Lung (tissue), 12 donors: Measurements from ENCODE around the gene REG3A. TPM values are rescaled to one million over a fixed set of nuclear protein-coding genes. Genes with fewer than 3 reads are reported as not detected.

Source experiments
- ATAC-seq: fragments of 200-7000 bp; cut with Tn5 transposase; one replicate; pipeline ENCODE4 v1.9.1; 2020; ENCODE audit warnings: moderate number of reproducible peaks; ENCODE audit not compliant: insufficient read depth, low FRiP score
- DNase-seq, 3 donors: peaks; one replicate each; pipeline ENCODE4 v3.0.0-alpha.2; 2013 to 2017
- H3K27ac ChIP-seq, 2 donors: one replicate each; pipeline ENCODE4 v1.5.1; 2013; ENCODE audit warnings: mild to moderate bottlenecking in 2 of 2, moderate library complexity in 2 of 2, control low read depth in 1 of 2, inconsistent platforms in 1 of 2, low read depth in 1 of 2, low read length in 1 of 2
- H3K27me3 ChIP-seq, 3 donors: one replicate each; pipeline ENCODE4 v1.5.1; 2013; ENCODE audit warnings: low read length in 2 of 3; ENCODE audit not compliant: control insufficient read depth in 3 of 3, insufficient read depth in 3 of 3
- H3K36me3 ChIP-seq, 4 donors: one replicate each; pipeline ENCODE4 v1.5.1; 2013; ENCODE audit warnings: low read length in 4 of 4, mild to moderate bottlenecking in 1 of 4, moderate library complexity in 1 of 4; ENCODE audit not compliant: control insufficient read depth in 4 of 4, insufficient read depth in 4 of 4
- H3K4me1 ChIP-seq, 5 donors: one replicate each; pipeline ENCODE4 v1.5.1; 2013; ENCODE audit warnings: low read length in 5 of 5, mild to moderate bottlenecking in 2 of 5, moderate library complexity in 1 of 5; ENCODE audit not compliant: control insufficient read depth in 5 of 5, insufficient read depth in 5 of 5
- H3K4me3 ChIP-seq: one replicate; pipeline ENCODE4 v1.5.1; 2013; ENCODE audit warnings: mild to moderate bottlenecking, control low read depth, moderate library complexity
- H3K9ac ChIP-seq, 2 donors: one replicate each; pipeline ENCODE4 v1.5.1; 2013; ENCODE audit warnings: low read length in 2 of 2, control low read depth in 1 of 2; ENCODE audit not compliant: insufficient read depth in 1 of 2
- H3K9me3 ChIP-seq, 4 donors: one replicate each; pipeline ENCODE4 v1.5.1; 2013; ENCODE audit warnings: low read length in 3 of 4, mild to moderate bottlenecking in 1 of 4, moderate library complexity in 1 of 4; ENCODE audit not compliant: control insufficient read depth in 4 of 4, insufficient read depth in 3 of 4
- CTCF ChIP-seq: IDR thresholded peaks from 2 replicates; pipeline ENCODE4 v1.5.1; 2012; ENCODE audit warnings: mild to moderate bottlenecking; ENCODE audit errors: control extremely low read depth, extremely low read depth
- WGBS, 2 donors: extraction: QIAGEN DNeasy Blood & Tissue Kit; methylation state at CpG; one replicate each; pipeline ENCODE4 v1.1.7; 2013; 5-methylcytosine and 5-hydroxymethylcytosine counted together
- polyA plus RNA-seq, 2 donors: library from polyadenylated mRNA; stranded (reverse); fragments of 200-250 nt; gene quantifications; one replicate each; pipeline ENCODE4 v1.2.1, GENCODE V29; 2013
- total RNA-seq, 2 donors: library from RNA; depleted of rRNA in 1 of 2; stranded (reverse); fragments of >200 nt in 1 of 2; gene quantifications; one replicate each; pipeline ENCODE4 v1.2.1, GENCODE V29; 2014 to 2021
- donor health status: control.
- donor health status: control.
- donor health status: Bipolar disorder and iron deficiency.
- donor health status: healthy.
- donor health status: DM: yes; HTN: yes; CAD: no.

Gene REG3A
- total and polyA plus RNA-seq, 4 donors, result 0.96 TPM; not detected in 3

GRCh38 chr2:79138385-79138784 is 21.2 kb downstream of the REG3A start:
- Histone ChIP-seq H3K27ac (no peak overlapping the region), H3K9ac (no peak overlapping the region), H3K27me3 (no peaks in the 10 kb centered on the region), H3K4me1 (no peaks in the 10 kb centered on the region), H3K36me3 (no peaks in the 10 kb centered on the region), H3K9me3 (peaks cover 0 to 2% (median 0%) of the 10 kb centered on the region in 4 donors), H3K4me3 (no peak overlapping the region)
- ATAC-seq (no peak), DNase-seq (no peak)
- no peak for TF ChIP-seq CTCF
- 87 to 91% methylated on average over 3 of the region's 3 CpGs for WGBS, 2 donors

- H3K4me3 ChIP-seq, result no peak overlapping the region
- no peak overlapping the region for H3K9ac ChIP-seq
- no peak for TF ChIP-seq CTCF
- WGBS, 2 donors, result 84 to 86% methylated on average over 4 of the region's 4 CpGs
- ATAC-seq (no peak), DNase-seq (no peak)
- peaks cover 0 to 1% (median 0%) of the 10 kb centered on the region in 4 donors for H3K9me3 ChIP-seq
- H3K27me3 ChIP-seq, result no peaks in the 10 kb centered on the region
- no peaks in the 10 kb centered on the region for H3K36me3 ChIP-seq
- H3K27ac ChIP-seq, result no peak overlapping the region
- no peaks in the 10 kb centered on the region for H3K4me1 ChIP-seq
Observed at GRCh38 chr2:79131687-79132086, 27.9 kb downstream of the REG3A start.

DNA sequence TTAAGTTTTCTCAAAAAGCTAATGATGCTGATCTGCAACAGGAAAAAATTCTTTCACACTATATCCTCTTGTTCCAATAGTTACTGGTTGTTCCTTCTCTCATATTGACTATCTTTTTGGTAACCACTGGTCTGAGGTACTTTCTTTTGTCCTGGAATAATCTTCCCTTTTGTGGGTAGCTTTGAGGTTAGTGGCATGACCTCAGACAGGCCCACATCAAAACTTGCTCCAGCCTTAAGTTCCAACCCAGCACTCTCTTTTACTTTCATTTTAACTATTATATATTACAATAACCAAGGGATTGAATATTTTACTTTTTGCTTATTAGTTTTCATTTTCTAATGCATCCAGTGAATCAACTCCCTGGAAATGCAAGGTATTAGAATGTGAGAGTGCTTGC is 29.7 kb downstream of the REG3A start:
- Histone ChIP-seq H3K9me3 (no peaks in the 10 kb centered on the region), H3K36me3 (no peaks in the 10 kb centered on the region), H3K27ac (no peak overlapping the region), H3K4me3 (no peak overlapping the region), H3K27me3 (no peaks in the 10 kb centered on the region), H3K9ac (no peak overlapping the region), H3K4me1 (no peaks in the 10 kb centered on the region)
- no peak for DNase-seq
- ATAC-seq, result no peak
- no peak for TF ChIP-seq CTCF

DNA sequence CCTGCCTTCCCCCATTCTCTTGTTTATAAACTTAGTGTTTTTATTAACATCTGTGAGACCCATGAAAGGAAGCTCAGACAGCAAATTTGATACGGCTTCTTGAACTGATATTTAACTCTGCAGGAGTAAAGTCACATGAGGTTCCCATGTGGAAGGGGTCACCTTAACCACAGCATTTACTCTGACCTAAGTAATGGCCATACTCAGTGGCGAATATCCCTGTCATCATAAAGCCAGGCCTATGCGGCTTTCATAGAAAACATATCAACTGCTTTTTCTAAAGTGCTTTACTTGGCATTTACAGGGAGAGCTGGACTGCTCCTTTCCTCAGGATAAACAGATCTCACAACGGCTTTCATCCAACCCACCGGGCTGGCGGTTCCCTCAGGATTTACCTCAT is 30.3 kb downstream of the REG3A start:
- H3K4me3 ChIP-seq, result no peak overlapping the region
- H3K27me3 ChIP-seq, result no peaks in the 10 kb centered on the region
- H3K36me3 ChIP-seq, result no peaks in the 10 kb centered on the region
- TF ChIP-seq CTCF, result no peak
- no peak overlapping the region for H3K27ac ChIP-seq
- no peak overlapping the region for H3K9ac ChIP-seq
- H3K9me3 ChIP-seq, result no peaks in the 10 kb centered on the region
- ATAC-seq (no peak), DNase-seq (no peak)
- 82 to 87% methylated on average over 6 of the region's 6 CpGs for WGBS, 2 donors
- H3K4me1 ChIP-seq, result no peaks in the 10 kb centered on the region
